Measurements from ENCODE around the gene CPT1C. TPM values are rescaled to one million over a fixed set of nuclear protein-coding genes. Genes with fewer than 3 reads are reported as not detected.
A peak's percentile ranks its signal among the peaks of the same experiment; 100 is the strongest.

Gene CPT1C
- polyA plus RNA-seq, 2 of the 4 experiments (the other 2 are of a cell fraction), result 8.5 to 15.4 TPM

DNA sequence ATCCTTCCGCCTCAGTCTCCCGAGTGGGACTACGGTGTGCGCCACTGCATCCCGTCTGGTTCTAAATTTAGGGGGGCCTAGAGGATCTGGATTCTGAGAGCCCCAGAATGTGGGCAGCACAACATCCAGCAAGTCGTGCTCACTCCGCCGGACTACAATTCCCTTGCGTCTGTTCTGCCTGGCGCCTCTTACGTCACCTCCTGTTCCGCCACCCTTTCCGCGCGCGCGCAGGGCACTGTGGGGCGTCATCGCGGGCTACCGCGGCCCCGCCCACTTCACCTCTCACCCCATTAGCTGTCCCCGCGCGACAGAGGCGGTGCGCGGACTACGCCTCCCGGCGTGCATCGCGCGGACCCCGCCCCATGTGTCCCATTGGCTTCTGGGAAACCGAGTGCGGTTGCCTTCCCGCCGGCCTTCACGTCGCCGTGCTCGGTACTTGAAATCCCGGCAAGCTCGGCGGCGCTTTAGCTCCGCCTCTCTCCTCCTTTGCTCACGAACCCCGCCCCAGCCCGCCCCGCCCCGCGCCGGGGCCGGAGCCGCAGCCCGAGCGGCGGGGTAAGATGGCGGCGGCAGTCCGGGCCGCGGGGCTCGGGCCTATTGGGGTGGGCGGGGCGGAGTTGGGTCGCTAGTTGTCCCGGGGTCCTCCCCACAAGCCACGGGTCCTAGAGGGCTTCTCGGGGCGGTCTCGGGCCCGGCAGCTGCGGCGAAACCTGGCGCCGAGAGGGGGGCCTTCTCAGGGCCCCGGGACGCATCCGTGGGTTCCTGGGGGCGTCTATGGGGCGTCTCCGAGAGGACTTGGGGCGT lies 49.0 kb upstream of the CPT1C start, which contains the start of gene SCAF1 (continued):
- TF ChIP-seq MAZ (IDR thresholded peaks at IDR 0.05; ENCODE audit: borderline replicate concordance, low read depth, low read length), result peak; percentile 69
- peak; percentile 84 for TF ChIP-seq POLR2A (IDR thresholded peaks at IDR 0.05; ENCODE audit: low read length)
- TF ChIP-seq RNF2 (IDR thresholded peaks at IDR 0.05; ENCODE audit: borderline replicate concordance, low read depth), result no peak
- TF ChIP-seq MYC (IDR thresholded peaks at IDR 0.05; ENCODE audit: borderline replicate concordance, low read length), result 0 out of 2 replicates have a peak, but pooled peaks have one; percentile 20
- TF ChIP-seq ELK1 (IDR thresholded peaks at IDR 0.05; ENCODE audit: low read depth, low read length), result no peak
- TF ChIP-seq RARB (CRISPR knock-in tag; IDR thresholded peaks at IDR 0.05), result 0 out of 2 replicates have a peak, but pooled peaks have one; percentile 55
- TF ChIP-seq ZC3H11A (IDR thresholded peaks at IDR 0.05), result no peak
- TF ChIP-seq MAX (IDR thresholded peaks at IDR 0.05), result peak; percentile 74
- no peak for TF ChIP-seq EHMT2 (IDR thresholded peaks at IDR 0.05; ENCODE audit: low read depth)
- TF ChIP-seq HOXB13 (CRISPR knock-in tag; IDR thresholded peaks at IDR 0.05; ENCODE audit: low read depth), result no peak

- TF ChIP-seq ZFP36 (IDR thresholded peaks at IDR 0.05; ENCODE audit: borderline replicate concordance, partially characterized antibody) (no peak), RAD21 (conservative IDR thresholded peaks at IDR 0.05 in 1 of 2, IDR thresholded peaks at IDR 0.05 in 1 of 2) (no peak), GATA3 (IDR thresholded peaks at IDR 0.05; ENCODE audit: borderline replicate concordance) (no peak), MAFK (IDR thresholded peaks at IDR 0.05; ENCODE audit: partially characterized antibody) (no peak), PHF8 (IDR thresholded peaks at IDR 0.05; ENCODE audit: borderline replicate concordance, low read depth) (0 out of 2 replicates have a peak, but pooled peaks have one; percentile 22), KDM1A (IDR thresholded peaks at IDR 0.05; ENCODE audit: low read depth) (no peak), HEYL (CRISPR knock-in tag; IDR thresholded peaks at IDR 0.05) (no peak), HOXA7 (CRISPR knock-in tag; IDR thresholded peaks at IDR 0.05) (0 out of 2 replicates have a peak, but pooled peaks have one; percentile 34), FOXS1 (CRISPR knock-in tag; IDR thresholded peaks at IDR 0.05) (no peak), MAX (IDR thresholded peaks at IDR 0.05) (no peak), POLR2A (IDR thresholded peaks at IDR 0.05; ENCODE audit: low read length) (no peak), CBX2 (IDR thresholded peaks at IDR 0.05; ENCODE audit: borderline replicate concordance, low read depth) (no peak), FOSB (CRISPR knock-in tag; IDR thresholded peaks at IDR 0.05) (0 out of 2 replicates have a peak, but pooled peaks have one; percentile 38), RFX5 (IDR thresholded peaks at IDR 0.05) (no peak), CEBPB (IDR thresholded peaks at IDR 0.05) (no peak), USF2 (IDR thresholded peaks at IDR 0.05) (no peak), RCOR1 (IDR thresholded peaks at IDR 0.05; ENCODE audit: low read depth, low read length) (no peak), CBX8 (IDR thresholded peaks at IDR 0.05) (no peak), HES2 (IDR thresholded peaks at IDR 0.05) (no peak)
- TF ChIP-seq, protein P1, sequence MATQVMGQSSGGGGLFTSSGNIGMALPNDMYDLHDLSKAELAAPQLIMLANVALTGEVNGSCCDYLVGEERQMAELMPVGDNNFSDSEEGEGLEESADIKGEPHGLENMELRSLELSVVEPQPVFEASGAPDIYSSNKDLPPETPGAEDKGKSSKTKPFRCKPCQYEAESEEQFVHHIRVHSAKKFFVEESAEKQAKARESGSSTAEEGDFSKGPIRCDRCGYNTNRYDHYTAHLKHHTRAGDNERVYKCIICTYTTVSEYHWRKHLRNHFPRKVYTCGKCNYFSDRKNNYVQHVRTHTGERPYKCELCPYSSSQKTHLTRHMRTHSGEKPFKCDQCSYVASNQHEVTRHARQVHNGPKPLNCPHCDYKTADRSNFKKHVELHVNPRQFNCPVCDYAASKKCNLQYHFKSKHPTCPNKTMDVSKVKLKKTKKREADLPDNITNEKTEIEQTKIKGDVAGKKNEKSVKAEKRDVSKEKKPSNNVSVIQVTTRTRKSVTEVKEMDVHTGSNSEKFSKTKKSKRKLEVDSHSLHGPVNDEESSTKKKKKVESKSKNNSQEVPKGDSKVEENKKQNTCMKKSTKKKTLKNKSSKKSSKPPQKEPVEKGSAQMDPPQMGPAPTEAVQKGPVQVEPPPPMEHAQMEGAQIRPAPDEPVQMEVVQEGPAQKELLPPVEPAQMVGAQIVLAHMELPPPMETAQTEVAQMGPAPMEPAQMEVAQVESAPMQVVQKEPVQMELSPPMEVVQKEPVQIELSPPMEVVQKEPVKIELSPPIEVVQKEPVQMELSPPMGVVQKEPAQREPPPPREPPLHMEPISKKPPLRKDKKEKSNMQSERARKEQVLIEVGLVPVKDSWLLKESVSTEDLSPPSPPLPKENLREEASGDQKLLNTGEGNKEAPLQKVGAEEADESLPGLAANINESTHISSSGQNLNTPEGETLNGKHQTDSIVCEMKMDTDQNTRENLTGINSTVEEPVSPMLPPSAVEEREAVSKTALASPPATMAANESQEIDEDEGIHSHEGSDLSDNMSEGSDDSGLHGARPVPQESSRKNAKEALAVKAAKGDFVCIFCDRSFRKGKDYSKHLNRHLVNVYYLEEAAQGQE (IDR thresholded peaks at IDR 0.05), result no peak
- TF ChIP-seq, protein P2, sequence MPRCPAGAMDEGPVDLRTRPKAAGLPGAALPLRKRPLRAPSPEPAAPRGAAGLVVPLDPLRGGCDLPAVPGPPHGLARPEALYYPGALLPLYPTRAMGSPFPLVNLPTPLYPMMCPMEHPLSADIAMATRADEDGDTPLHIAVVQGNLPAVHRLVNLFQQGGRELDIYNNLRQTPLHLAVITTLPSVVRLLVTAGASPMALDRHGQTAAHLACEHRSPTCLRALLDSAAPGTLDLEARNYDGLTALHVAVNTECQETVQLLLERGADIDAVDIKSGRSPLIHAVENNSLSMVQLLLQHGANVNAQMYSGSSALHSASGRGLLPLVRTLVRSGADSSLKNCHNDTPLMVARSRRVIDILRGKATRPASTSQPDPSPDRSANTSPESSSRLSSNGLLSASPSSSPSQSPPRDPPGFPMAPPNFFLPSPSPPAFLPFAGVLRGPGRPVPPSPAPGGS (IDR thresholded peaks at IDR 0.05), result no peak
- FAIRE-seq (no peak), DNase-seq (ENCODE audit: low read depth in 1 of 2, low spot score in 1 of 2) (no peak), ATAC-seq (no peak)
- Histone ChIP-seq H3K27ac (peak overlapping the region; percentile 94 to 97), H3K9me3 (no peaks in the 10 kb centered on the region), H3K4me1 (peaks cover 36% of the 10 kb centered on the region), H3K4me2 (peak overlapping the region; percentile 98), H3K4me3 (peak overlapping the region; percentile 94)
- WGBS (ENCODE audit: missing lambda C conversion rate), result 6% methylated on average over 4 of the region's 5 CpGs
- ChIA-PET CTCF (interaction anchor here (0.6 to 12.4 kb wide), 7 partner anchors 17 to 139 kb away, joined by 3 to 134 read pairs (median 7); partner anchors contain the start of genes BCL2L12 and IRF3), POLR2A (interaction anchor here (0.6 to 3.9 kb wide), 16 partner anchors 8 to 208 kb away, joined by 3 to 45 read pairs (median 6); partner anchors contain the start of genes ALDH16A1, BCL2L12, IRF3 and NOSIP)
Measured at GRCh38 chr19:49642492-49643035, 48.4 kb upstream of the CPT1C start.
